DOHH2 (cell line): ENCODE data around the gene UBE2Q2.

Source experiments
- H3F3A ChIP-seq: fragments of 200-600 bp; sonication (generic), shearing (Covaris generic); 2 replicates; pipeline ENCODE4 v1.6.0; 2016; ENCODE audit warnings: antibody characterized with exemption, mild to moderate bottlenecking; ENCODE audit not compliant: control insufficient read depth, insufficient read depth
- H3K27ac ChIP-seq: fragments of 200-600 bp; sonication (generic); 2 replicates; pipeline ENCODE4 v1.5.1; 2014; ENCODE audit warnings: low read depth, mild to moderate bottlenecking, low read length, moderate library complexity
- H3K27me3 ChIP-seq: fragments of 200-600 bp; sonication (generic); 2 replicates; pipeline ENCODE4 v1.6.1; 2014; ENCODE audit warnings: mild to moderate bottlenecking, low read length, mixed read lengths; ENCODE audit not compliant: control insufficient read depth
- H3K36me3 ChIP-seq: fragments of 200-600 bp; sonication (generic); 2 replicates; pipeline ENCODE4 v1.6.1; 2014; ENCODE audit warnings: mild to moderate bottlenecking, low read length, moderate library complexity, mixed read lengths; ENCODE audit not compliant: control insufficient read depth
- H3K4me1 ChIP-seq: fragments of 200-600 bp; sonication (generic); 2 replicates; pipeline ENCODE4 v1.6.1; 2014; ENCODE audit warnings: mild to moderate bottlenecking, low read length, mixed read lengths; ENCODE audit not compliant: control insufficient read depth
- H3K4me2 ChIP-seq: fragments of 200-600 bp; sonication (generic); 2 replicates; pipeline ENCODE4 v1.6.0; 2014; ENCODE audit warnings: mild to moderate bottlenecking, low read length, moderate library complexity
- H3K4me3 ChIP-seq: fragments of 200-600 bp; sonication (generic); 2 replicates; pipeline ENCODE4 v1.5.1; 2014; ENCODE audit warnings: mild to moderate bottlenecking, low read length, mixed read lengths
- H3K79me2 ChIP-seq: fragments of 200-600 bp; sonication (generic); 2 replicates; pipeline ENCODE4 v1.6.1; 2014; ENCODE audit warnings: mild to moderate bottlenecking, low read length, mixed read lengths; ENCODE audit not compliant: control insufficient read depth
- H3K9me2 ChIP-seq: fragments of 200-600 bp; sonication (generic); replicated peaks from 2 replicates; pipeline ENCODE4 v1.6.1; 2014; ENCODE audit warnings: mild to moderate bottlenecking, low read length, mixed read lengths; ENCODE audit not compliant: control insufficient read depth
- H3K9me3 ChIP-seq: fragments of 200-600 bp; sonication (generic); 2 replicates; pipeline ENCODE4 v1.6.1; 2014; ENCODE audit warnings: antibody characterized with exemption, low read length, mixed read lengths; ENCODE audit not compliant: control insufficient read depth, insufficient read depth
- H4K20me1 ChIP-seq: fragments of 200-600 bp; sonication (generic); 2 replicates; pipeline ENCODE4 v1.6.0; 2014; ENCODE audit warnings: low read depth, mild to moderate bottlenecking, antibody characterized with exemption, low read length, moderate library complexity; ENCODE audit not compliant: control insufficient read depth, insufficient read depth
- EZH2phosphoT487 ChIP-seq: fragments of 200-600 bp; sonication (generic); IDR thresholded peaks from 2 replicates; pipeline ENCODE4 v1.6.1; 2017; ENCODE audit warnings: borderline replicate concordance, mild to moderate bottlenecking, antibody characterized with exemption, low read length, moderate library complexity, mixed read lengths
- TF ChIP-seq, protein P1 (sequence below): fragments of 200-600 bp; sonication (generic); IDR thresholded peaks from one replicate; pipeline ENCODE4 v1.5.1; 2014; ENCODE audit warnings: antibody characterized with exemption, mild to moderate bottlenecking, low read depth, low read length; ENCODE audit not compliant: poor library complexity, severe bottlenecking

UBE2Q2 gene

DNA sequence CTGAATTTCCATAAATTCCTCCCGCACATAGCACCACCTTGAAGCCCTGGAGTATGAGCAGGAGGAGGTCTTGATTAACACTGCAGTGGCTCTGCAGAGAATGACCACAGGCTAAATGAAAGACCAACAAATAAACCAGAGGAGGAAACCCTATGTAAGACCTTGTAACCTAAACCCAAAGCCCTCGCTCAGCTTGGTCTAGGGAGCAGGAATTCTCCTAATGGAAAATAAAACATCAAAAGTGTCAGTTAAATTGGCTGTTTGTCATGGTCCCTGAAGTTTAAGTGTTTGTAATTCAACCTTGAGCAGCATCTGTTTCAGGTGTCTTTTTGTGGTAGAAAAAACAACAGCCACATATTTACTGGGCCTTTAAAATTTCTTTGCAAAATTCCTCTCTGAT, 9.2 kb upstream of the UBE2Q2 start:
- H4K20me1 ChIP-seq, result no peaks in the 10 kb centered on the region
- H3K4me1 ChIP-seq, result peaks cover 7% of the 10 kb centered on the region
- H3K79me2 ChIP-seq, result no peaks in the 10 kb centered on the region
- H3K36me3 ChIP-seq, result no peaks in the 10 kb centered on the region
- no peaks in the 10 kb centered on the region for H3K27me3 ChIP-seq
- no peaks in the 10 kb centered on the region for H3K9me3 ChIP-seq
- no peaks in the 10 kb centered on the region for H3K9me2 ChIP-seq
- H3K27ac ChIP-seq, result no peak overlapping the region
- no peak overlapping the region for H3K4me3 ChIP-seq
- TF ChIP-seq, protein P1, sequence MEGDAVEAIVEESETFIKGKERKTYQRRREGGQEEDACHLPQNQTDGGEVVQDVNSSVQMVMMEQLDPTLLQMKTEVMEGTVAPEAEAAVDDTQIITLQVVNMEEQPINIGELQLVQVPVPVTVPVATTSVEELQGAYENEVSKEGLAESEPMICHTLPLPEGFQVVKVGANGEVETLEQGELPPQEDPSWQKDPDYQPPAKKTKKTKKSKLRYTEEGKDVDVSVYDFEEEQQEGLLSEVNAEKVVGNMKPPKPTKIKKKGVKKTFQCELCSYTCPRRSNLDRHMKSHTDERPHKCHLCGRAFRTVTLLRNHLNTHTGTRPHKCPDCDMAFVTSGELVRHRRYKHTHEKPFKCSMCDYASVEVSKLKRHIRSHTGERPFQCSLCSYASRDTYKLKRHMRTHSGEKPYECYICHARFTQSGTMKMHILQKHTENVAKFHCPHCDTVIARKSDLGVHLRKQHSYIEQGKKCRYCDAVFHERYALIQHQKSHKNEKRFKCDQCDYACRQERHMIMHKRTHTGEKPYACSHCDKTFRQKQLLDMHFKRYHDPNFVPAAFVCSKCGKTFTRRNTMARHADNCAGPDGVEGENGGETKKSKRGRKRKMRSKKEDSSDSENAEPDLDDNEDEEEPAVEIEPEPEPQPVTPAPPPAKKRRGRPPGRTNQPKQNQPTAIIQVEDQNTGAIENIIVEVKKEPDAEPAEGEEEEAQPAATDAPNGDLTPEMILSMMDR, result no peak
- TF ChIP-seq EZH2phosphoT487, result no peak
- H3F3A ChIP-seq, result no peaks in the 10 kb centered on the region
- no peak overlapping the region for H3K4me2 ChIP-seq

DNA sequence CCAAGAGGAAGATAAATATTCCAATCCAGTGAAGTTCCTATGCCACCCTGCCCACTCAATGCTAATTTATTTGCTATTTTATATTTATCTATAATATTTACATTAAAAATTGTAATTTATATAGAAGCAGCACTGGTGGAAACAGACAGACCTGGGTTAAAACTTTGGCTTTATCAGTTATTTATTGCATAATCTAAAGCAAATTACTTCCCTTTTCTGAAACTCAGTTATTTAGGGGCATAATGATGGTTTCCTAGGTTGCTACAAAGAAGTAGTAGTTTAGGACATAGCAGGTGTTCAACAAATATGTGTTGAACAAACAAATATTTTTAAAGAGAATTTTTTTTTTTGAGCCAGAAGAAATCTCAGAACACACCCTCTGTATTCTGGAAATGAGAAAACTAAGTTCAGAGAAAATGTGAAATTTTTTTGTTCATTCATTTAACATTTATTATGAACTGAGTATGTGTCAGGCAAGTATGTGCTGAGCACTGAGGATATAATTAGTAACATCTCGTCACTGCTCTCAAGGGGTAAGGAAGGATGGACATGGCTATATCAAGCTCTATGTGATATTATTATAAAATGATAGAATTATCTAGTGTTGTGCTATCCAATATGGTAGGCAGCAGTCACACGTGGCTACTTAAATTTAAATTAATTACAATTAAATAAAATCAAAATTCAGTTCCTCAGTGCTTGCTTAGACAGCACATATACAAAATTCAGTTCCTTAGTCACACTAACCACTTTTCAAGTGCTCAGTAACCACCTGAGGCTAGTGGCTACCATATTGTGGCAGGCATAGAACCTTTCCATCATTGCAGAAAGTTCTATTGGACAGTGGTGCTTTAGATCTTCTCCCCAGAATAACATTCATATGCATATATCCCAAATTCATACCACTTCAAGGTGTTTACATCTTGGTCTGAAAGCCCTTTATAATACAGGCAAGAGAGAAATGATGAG, 7.0 kb upstream of the UBE2Q2 start:
- Histone ChIP-seq H3K79me2 (no peaks in the 10 kb centered on the region), H3K36me3 (no peaks in the 10 kb centered on the region), H4K20me1 (no peaks in the 10 kb centered on the region), H3K27ac (no peak overlapping the region), H3K4me1 (peaks cover 7% of the 10 kb centered on the region), H3F3A (0 out of 2 replicates have a peak, but pooled peaks cover 3% of the 10 kb centered on the region), H3K4me2 (no peak overlapping the region), H3K27me3 (no peaks in the 10 kb centered on the region), H3K9me3 (no peaks in the 10 kb centered on the region), H3K9me2 (no peaks in the 10 kb centered on the region), H3K4me3 (no peak overlapping the region)
- no peak for TF ChIP-seq EZH2phosphoT487
- TF ChIP-seq, protein P1, result no peak

DNA sequence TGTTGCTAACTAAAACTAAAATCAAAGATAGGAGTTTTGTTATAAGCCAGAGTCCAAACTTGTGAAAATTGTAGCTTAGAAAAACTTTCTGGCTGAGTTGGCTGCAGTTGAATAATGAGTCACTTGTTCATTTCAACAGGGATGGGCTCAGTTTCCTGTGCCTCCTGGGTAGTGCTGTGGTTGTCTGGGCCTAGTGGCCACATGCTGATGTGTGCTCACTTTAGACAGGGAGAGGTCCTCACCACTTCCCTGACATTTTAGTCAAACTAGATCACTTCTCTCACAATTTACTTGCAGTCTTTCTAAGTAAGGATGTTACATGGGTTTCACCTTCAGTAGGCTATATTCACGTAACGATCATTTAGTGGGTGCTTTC, 6.3 kb upstream of the UBE2Q2 start:
- peaks cover 7% of the 10 kb centered on the region for H3K4me1 ChIP-seq
- no peaks in the 10 kb centered on the region for H3K9me3 ChIP-seq
- TF ChIP-seq, protein P1, result no peak
- TF ChIP-seq EZH2phosphoT487, result no peak
- no peak overlapping the region for H3K4me3 ChIP-seq
- H3K4me2 ChIP-seq, result no peak overlapping the region
- H3K27me3 ChIP-seq, result peaks cover 1% of the 10 kb centered on the region
- H3K27ac ChIP-seq, result no peak overlapping the region
- H3K36me3 ChIP-seq, result no peaks in the 10 kb centered on the region
- H3K79me2 ChIP-seq, result no peaks in the 10 kb centered on the region
- H3K9me2 ChIP-seq, result no peaks in the 10 kb centered on the region
- peaks cover 9% of the 10 kb centered on the region for H3F3A ChIP-seq
- no peaks in the 10 kb centered on the region for H4K20me1 ChIP-seq
